RWPE2 (cell line): ENCODE measurements around the gene RAB3B.

ENCODE experiments used
- ATAC-seq: fragments of 200-7000 bp; cut with Tn5 transposase; 3 replicates; pipeline ENCODE4 v1.9.1; 2021; ENCODE audit warnings: low read depth
- DNase-seq: peaks from one replicate; pipeline ENCODE4 v3.0.0-alpha.2; 2020; ENCODE audit warnings: low spot score
- H3K27ac ChIP-seq: fragments of 450-650 bp; 2 replicates; pipeline ENCODE4 v1.5.1; 2017; ENCODE audit warnings: mild to moderate bottlenecking; ENCODE audit not compliant: poor library complexity, severe bottlenecking
- H3K27me3 ChIP-seq: fragments of 250-450 bp; sonication (Bioruptor Pico); 2 replicates; pipeline ENCODE4 v1.5.1; 2021; ENCODE audit warnings: mild to moderate bottlenecking, moderate library complexity; ENCODE audit not compliant: insufficient read depth, poor library complexity, severe bottlenecking
- H3K36me3 ChIP-seq: fragments of 250-450 bp; sonication (Bioruptor Pico); 2 replicates; pipeline ENCODE4 v1.5.1; 2020; ENCODE audit warnings: low read depth, mild to moderate bottlenecking, moderate library complexity
- H3K4me1 ChIP-seq: fragments of 250-450 bp; sonication (Bioruptor Pico); 2 replicates; pipeline ENCODE4 v1.5.1; 2021; ENCODE audit warnings: mild to moderate bottlenecking, moderate library complexity; ENCODE audit not compliant: insufficient read depth, poor library complexity, severe bottlenecking
- H3K4me3 ChIP-seq: fragments of 250-450 bp; sonication (Bioruptor Pico); 2 replicates; pipeline ENCODE4 v1.5.1; 2021; ENCODE audit warnings: mild to moderate bottlenecking, moderate library complexity; ENCODE audit not compliant: severe bottlenecking
- H3K9me3 ChIP-seq: fragments of 250-450 bp; sonication (Bioruptor Pico); 2 replicates; pipeline ENCODE4 v1.5.1; 2021; ENCODE audit warnings: mild to moderate bottlenecking, moderate library complexity; ENCODE audit not compliant: severe bottlenecking
- TF ChIP-seq, protein P1 (sequence below): fragments of 450-650 bp; IDR thresholded peaks from one replicate; pipeline ENCODE4 v1.5.1; 2017; ENCODE audit warnings: mild to moderate bottlenecking, moderate library complexity; ENCODE audit not compliant: poor library complexity, severe bottlenecking

Gene RAB3B, protein sequence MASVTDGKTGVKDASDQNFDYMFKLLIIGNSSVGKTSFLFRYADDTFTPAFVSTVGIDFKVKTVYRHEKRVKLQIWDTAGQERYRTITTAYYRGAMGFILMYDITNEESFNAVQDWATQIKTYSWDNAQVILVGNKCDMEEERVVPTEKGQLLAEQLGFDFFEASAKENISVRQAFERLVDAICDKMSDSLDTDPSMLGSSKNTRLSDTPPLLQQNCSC

DNA sequence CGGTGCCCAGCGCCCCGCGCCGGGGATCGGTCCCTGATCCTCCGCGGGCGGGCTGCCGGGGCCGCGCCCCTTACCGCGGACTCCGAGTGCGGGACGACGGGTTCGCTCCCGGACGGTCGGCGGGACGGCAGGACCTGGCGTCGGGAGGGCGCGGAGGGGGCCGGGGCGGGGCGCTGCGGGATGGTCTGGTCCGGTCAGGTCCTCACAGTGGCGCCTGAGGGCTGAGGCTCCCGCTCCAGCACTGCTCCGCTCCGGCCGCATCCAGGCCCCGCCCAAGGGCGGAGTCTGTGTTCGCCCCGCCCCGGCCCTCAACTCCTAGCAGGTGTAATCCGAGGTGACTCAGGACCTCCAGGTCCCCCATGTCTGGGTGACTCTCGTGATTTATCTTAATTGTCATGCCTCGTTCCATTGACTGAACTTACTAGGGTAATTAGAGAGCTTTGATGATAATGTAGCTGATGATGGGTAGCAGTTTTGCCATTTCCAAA lies at the start of gene RAB3B:
Gene RAB3B, minus strand, starts transcription at position 223 of the 488 bp plus-strand sequence. CDS start 13,583 bp downstream, outside the sequence.
- no peaks in the 10 kb centered on the region for H3K9me3 ChIP-seq
- DNase-seq (peak; percentile 80), ATAC-seq (peak; percentile 99)
- no peaks in the 10 kb centered on the region for H3K4me1 ChIP-seq
- no peak within 1 kb of the TSS for H3K27ac ChIP-seq
- TF ChIP-seq, protein P1, sequence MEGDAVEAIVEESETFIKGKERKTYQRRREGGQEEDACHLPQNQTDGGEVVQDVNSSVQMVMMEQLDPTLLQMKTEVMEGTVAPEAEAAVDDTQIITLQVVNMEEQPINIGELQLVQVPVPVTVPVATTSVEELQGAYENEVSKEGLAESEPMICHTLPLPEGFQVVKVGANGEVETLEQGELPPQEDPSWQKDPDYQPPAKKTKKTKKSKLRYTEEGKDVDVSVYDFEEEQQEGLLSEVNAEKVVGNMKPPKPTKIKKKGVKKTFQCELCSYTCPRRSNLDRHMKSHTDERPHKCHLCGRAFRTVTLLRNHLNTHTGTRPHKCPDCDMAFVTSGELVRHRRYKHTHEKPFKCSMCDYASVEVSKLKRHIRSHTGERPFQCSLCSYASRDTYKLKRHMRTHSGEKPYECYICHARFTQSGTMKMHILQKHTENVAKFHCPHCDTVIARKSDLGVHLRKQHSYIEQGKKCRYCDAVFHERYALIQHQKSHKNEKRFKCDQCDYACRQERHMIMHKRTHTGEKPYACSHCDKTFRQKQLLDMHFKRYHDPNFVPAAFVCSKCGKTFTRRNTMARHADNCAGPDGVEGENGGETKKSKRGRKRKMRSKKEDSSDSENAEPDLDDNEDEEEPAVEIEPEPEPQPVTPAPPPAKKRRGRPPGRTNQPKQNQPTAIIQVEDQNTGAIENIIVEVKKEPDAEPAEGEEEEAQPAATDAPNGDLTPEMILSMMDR = no peak
- no peaks in the 10 kb centered on the region for H3K27me3 ChIP-seq
- H3K36me3 ChIP-seq = no peaks in the 10 kb centered on the region
- peak within 1 kb of the TSS; percentile 71 for H3K4me3 ChIP-seq

DNA sequence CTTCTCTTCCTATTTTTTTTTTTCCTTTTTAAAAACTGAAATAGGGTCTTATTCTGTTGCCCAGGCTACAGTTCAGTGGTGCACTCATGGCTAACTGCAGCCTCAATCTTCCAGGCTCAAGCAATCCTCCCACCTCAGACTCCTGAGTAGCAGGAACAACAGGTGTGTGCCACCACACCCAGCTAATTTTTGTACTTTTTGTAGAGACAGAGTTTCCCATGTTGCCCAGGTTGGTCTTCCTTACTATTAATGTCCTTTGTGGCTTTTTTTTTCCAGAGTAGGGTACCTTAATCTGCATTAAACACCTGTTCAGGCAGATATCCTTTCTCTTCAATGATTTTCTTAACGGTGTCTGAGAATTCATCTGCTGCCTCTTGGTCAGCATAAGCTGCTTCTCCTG lies 47.4 kb upstream of the RAB3B start:
- Histone ChIP-seq H3K4me1 (peaks cover 22% of the 10 kb centered on the region), H3K27ac (no peak overlapping the region), H3K36me3 (peaks cover 40% of the 10 kb centered on the region), H3K27me3 (no peaks in the 10 kb centered on the region), H3K9me3 (no peaks in the 10 kb centered on the region), H3K4me3 (no peak overlapping the region)
- DNase-seq = no peak
- no peak for ATAC-seq
- TF ChIP-seq, protein P1 = no peak

DNA sequence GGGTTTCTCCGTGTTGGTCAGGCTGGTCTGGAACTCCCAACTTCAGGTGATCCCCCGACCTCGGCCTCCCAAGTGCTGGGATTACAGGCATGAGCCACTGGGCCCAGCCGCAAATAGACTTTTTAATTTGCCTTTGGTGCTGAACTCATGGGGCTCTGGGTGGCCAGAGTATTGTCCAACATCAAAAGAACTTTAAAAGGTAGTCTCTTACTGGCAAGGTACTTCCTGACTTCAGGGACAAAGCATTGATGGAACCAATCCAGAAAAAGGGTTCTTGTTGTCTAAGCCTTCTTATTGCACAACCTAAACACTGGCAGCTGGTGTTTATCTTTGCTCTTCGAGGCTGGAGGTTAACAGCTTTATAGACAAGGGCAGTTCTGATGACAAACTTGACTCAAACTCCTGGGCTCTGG lies 46.9 kb upstream of the RAB3B start:
- no peaks in the 10 kb centered on the region for H3K9me3 ChIP-seq
- no peak for DNase-seq
- H3K27ac ChIP-seq = no peak overlapping the region
- no peak overlapping the region for H3K4me3 ChIP-seq
- H3K4me1 ChIP-seq = peaks cover 17% of the 10 kb centered on the region
- H3K27me3 ChIP-seq = no peaks in the 10 kb centered on the region
- ATAC-seq = no peak
- TF ChIP-seq, protein P1 = no peak
- H3K36me3 ChIP-seq = peaks cover 41% of the 10 kb centered on the region

DNA sequence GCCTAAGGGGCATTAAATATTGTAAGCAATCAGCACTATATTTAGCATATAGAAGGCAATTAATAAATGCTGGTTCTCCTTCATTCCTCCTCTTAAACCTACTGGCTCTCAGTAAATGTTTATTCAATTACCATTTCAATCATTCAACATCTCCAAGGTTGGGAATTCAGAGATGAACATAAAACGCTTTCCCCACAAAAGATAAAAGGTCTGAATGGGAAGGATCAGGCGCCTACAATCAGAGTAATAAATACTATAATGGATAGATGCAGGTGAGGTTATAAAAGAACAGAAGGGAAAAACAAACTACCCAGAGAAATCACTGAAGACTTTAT lies 43.5 kb upstream of the RAB3B start:
- DNase-seq (no peak), ATAC-seq (no peak)
- peak overlapping the region; percentile 53 for H3K27ac ChIP-seq
- TF ChIP-seq, protein P1 = no peak
- H3K4me3 ChIP-seq = peak overlapping the region; percentile 92
- H3K27me3 ChIP-seq = no peaks in the 10 kb centered on the region
- H3K4me1 ChIP-seq = peaks cover 16% of the 10 kb centered on the region
- H3K9me3 ChIP-seq = no peaks in the 10 kb centered on the region
- peaks cover 46% of the 10 kb centered on the region for H3K36me3 ChIP-seq
